H9 (cell line): ENCODE results near the gene CD7. TPM values are rescaled to one million over a fixed set of nuclear protein-coding genes. Genes with fewer than 3 reads are reported as not detected.

ENCODE experiments used
- DNase-seq: peaks from one replicate; pipeline ENCODE4 v3.0.0-alpha.2; 2017
- H2AFZ ChIP-seq: one replicate; pipeline ENCODE4 v1.6.1; 2013; ENCODE audit warnings: mild to moderate bottlenecking, low read length, control low read depth, moderate library complexity
- H2AK5ac ChIP-seq: 2 replicates; pipeline ENCODE4 v1.6.1; 2013; ENCODE audit warnings: low read length, control low read depth, mixed read lengths; ENCODE audit not compliant: insufficient read length
- H2BK120ac ChIP-seq: one replicate; pipeline ENCODE4 v1.6.1; 2013; ENCODE audit warnings: low read depth, mild to moderate bottlenecking, low read length, control low read depth, inconsistent platforms; ENCODE audit not compliant: poor library complexity, severe bottlenecking
- H2BK12ac ChIP-seq: 2 replicates; pipeline ENCODE4 v1.6.1; 2013; ENCODE audit warnings: low read length, control low read depth, mixed read lengths, low read depth; ENCODE audit not compliant: insufficient read length
- H2BK15ac ChIP-seq: 2 replicates; pipeline ENCODE4 v1.6.1; 2013; ENCODE audit warnings: low read depth, low read length, control low read depth
- H2BK20ac ChIP-seq: one replicate; pipeline ENCODE4 v1.6.1; 2013; ENCODE audit warnings: low read depth, mild to moderate bottlenecking, low read length, control low read depth, inconsistent platforms; ENCODE audit not compliant: poor library complexity, severe bottlenecking
- H2BK5ac ChIP-seq: 2 replicates; pipeline ENCODE4 v1.6.1; 2013; ENCODE audit warnings: low read length, control low read depth, mixed read lengths; ENCODE audit not compliant: insufficient read length
- H3K14ac ChIP-seq: 2 replicates; pipeline ENCODE4 v1.6.1; 2013; ENCODE audit warnings: low read length, control low read depth; ENCODE audit not compliant: insufficient read depth
- H3K18ac ChIP-seq: 2 replicates; pipeline ENCODE4 v1.6.1; 2013; ENCODE audit warnings: low read depth, mild to moderate bottlenecking, mixed read lengths, low read length, control low read depth; ENCODE audit not compliant: insufficient read length
- H3K23ac ChIP-seq: 2 replicates; pipeline ENCODE4 v1.6.1; 2013; ENCODE audit warnings: low read length, control low read depth, mixed read lengths, low read depth; ENCODE audit not compliant: insufficient read length
- H3K23me2 ChIP-seq: 2 replicates; pipeline ENCODE4 v1.6.1; 2013; ENCODE audit warnings: low read depth, mild to moderate bottlenecking, mixed read lengths, low read length, control low read depth; ENCODE audit not compliant: insufficient read length, poor library complexity, severe bottlenecking
- H3K27ac ChIP-seq: 2 replicates; pipeline ENCODE4 v1.5.1; 2013; ENCODE audit warnings: low read length, control low read depth, mixed read lengths, low read depth; ENCODE audit not compliant: insufficient read length
- H3K27me3 ChIP-seq: 2 replicates; pipeline ENCODE4 v1.6.1; 2013; ENCODE audit warnings: low read length, control low read depth, inconsistent platforms; ENCODE audit not compliant: insufficient read depth
- H3K4ac ChIP-seq: 2 replicates; pipeline ENCODE4 v1.6.1; 2013; ENCODE audit warnings: low read depth, mild to moderate bottlenecking, control low read depth, inconsistent platforms, low read length, moderate library complexity
- H3K4me1 ChIP-seq: 2 replicates; pipeline ENCODE4 v1.6.1; 2013; ENCODE audit warnings: low read length, control low read depth, inconsistent platforms; ENCODE audit not compliant: insufficient read depth
- H3K4me2 ChIP-seq: 2 replicates; pipeline ENCODE4 v1.6.1; 2013; ENCODE audit warnings: low read length, control low read depth, mixed read lengths; ENCODE audit not compliant: insufficient read length, insufficient read depth
- H3K56ac ChIP-seq: 2 replicates; pipeline ENCODE4 v1.6.1; 2013; ENCODE audit warnings: low read depth, mild to moderate bottlenecking, mixed read lengths, low read length, control low read depth; ENCODE audit not compliant: insufficient read length
- H3K79me1 ChIP-seq: 2 replicates; pipeline ENCODE4 v1.6.1; 2013; ENCODE audit warnings: low read depth, mild to moderate bottlenecking, moderate library complexity, low read length, control low read depth, inconsistent platforms; ENCODE audit not compliant: insufficient read depth, poor library complexity, severe bottlenecking
- H3K79me2 ChIP-seq: 2 replicates; pipeline ENCODE4 v1.6.1; 2013; ENCODE audit warnings: low read length, control low read depth, inconsistent platforms; ENCODE audit not compliant: insufficient read depth
- H3K9ac ChIP-seq: 2 replicates; pipeline ENCODE4 v1.6.1; 2013; ENCODE audit warnings: low read length, control low read depth, mixed read lengths; ENCODE audit not compliant: insufficient read length; ENCODE audit errors: extremely low read depth
- H3K9me3 ChIP-seq: one replicate; pipeline ENCODE4 v1.6.1; 2013; ENCODE audit warnings: low read depth, low read length, inconsistent platforms; ENCODE audit not compliant: control insufficient read depth
- H3T11ph ChIP-seq: one replicate; pipeline ENCODE4 v1.6.1; 2013; ENCODE audit warnings: mild to moderate bottlenecking, low read length, control low read depth, inconsistent platforms
- H4K20me1 ChIP-seq: one replicate; pipeline ENCODE4 v1.6.1; 2013; ENCODE audit not compliant: control insufficient read depth, insufficient read length, insufficient read depth
- H4K5ac ChIP-seq: 2 replicates; pipeline ENCODE4 v1.6.1; 2013; ENCODE audit warnings: low read depth, mild to moderate bottlenecking, mixed read lengths, low read length, control low read depth; ENCODE audit not compliant: insufficient read length
- H4K8ac ChIP-seq: replicated peaks from 2 replicates; pipeline ENCODE4 v1.6.1; 2013; ENCODE audit warnings: low read length, control low read depth, mixed read lengths, low read depth; ENCODE audit not compliant: insufficient read length
- H4K91ac ChIP-seq: 2 replicates; pipeline ENCODE4 v1.6.1; 2013; ENCODE audit warnings: low read depth, mild to moderate bottlenecking, moderate library complexity, mixed read lengths, low read length, control low read depth; ENCODE audit not compliant: insufficient read length
- H3K27ac Mint-ChIP-seq, 3 experiments: 2 replicates in 2 of 3; 3 replicates in 1 of 3; pipeline ENCODE4 v1.8.0; 2020 to 2021; ENCODE audit warnings: mixed read lengths in 3 of 3, mild to moderate bottlenecking in 1 of 3, moderate library complexity in 1 of 3
- H3K27me3 Mint-ChIP-seq: 2 replicates; pipeline ENCODE4 v1.8.0; 2021; ENCODE audit warnings: low read depth, mild to moderate bottlenecking, moderate library complexity, mixed read lengths
- H3K36me3 Mint-ChIP-seq, 3 experiments: 2 replicates in 2 of 3; 3 replicates in 1 of 3; pipeline ENCODE4 v1.8.0; 2020 to 2021; ENCODE audit warnings: low read depth in 3 of 3, mixed read lengths in 3 of 3; ENCODE audit not compliant: insufficient read depth in 1 of 3
- H3K4me1 Mint-ChIP-seq, 2 experiments: 2 replicates each; pipeline ENCODE4 v1.8.0; 2020; ENCODE audit warnings: mixed read lengths in 2 of 2
- H3K4me3 Mint-ChIP-seq, 2 experiments: 2 replicates in 1 of 2; 3 replicates in 1 of 2; pipeline ENCODE4 v1.8.0; 2020 to 2021; ENCODE audit warnings: mild to moderate bottlenecking in 2 of 2, mixed read lengths in 2 of 2, moderate library complexity in 1 of 2
- H3K9me3 Mint-ChIP-seq, 2 experiments: 2 replicates in 1 of 2; 3 replicates in 1 of 2; pipeline ENCODE4 v1.8.0; 2020; ENCODE audit warnings: mild to moderate bottlenecking in 2 of 2, mixed read lengths in 2 of 2, moderate library complexity in 1 of 2
- WGBS: extraction: QIAGEN DNeasy Blood & Tissue Kit; methylation state at CpG from one replicate; pipeline ENCODE4 v1.1.7; 2013; ENCODE audit warnings: missing lambda C conversion rate, low lambda C conversion rate, mixed read lengths; ENCODE audit not compliant: insufficient read length; ENCODE audit errors: extremely low coverage; 5-methylcytosine and 5-hydroxymethylcytosine counted together
- total RNA-seq: library from RNA; stranded (reverse); gene quantifications from 2 replicates; pipeline ENCODE4 v1.2.1, GENCODE V29; 2021
- TF ChIP-seq, protein P1 (sequence below): fragments of 200-600 bp; sonication (generic); conservative IDR thresholded peaks from 3 replicates; pipeline ENCODE4 v1.8.0; 2021; ENCODE audit warnings: antibody characterized with exemption, mild to moderate bottlenecking

Gene CD7
- total RNA-seq, 1 experiment from 2014 or later: 0.35 TPM

DNA sequence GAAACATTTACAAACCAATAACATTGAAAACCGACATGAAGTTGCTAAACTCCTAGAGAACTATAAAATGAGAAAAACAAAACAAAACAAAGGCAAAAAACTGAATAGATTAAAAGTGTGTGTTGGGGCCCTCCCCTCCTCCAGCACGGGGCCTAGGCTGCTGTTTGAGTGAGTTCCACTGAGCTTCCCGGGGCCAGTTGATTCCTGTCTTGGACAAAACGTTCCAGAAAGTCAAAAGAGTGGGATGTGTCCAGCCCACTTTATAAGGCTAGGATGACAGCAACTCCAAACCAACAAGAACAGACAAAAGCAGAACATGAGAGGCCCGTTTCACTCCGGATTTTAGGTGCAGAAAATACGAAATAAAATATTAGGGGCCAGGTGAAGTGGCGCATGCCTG lies 32.3 kb downstream of the CD7 start:
- no peak overlapping the region for H3K9ac ChIP-seq
- H2BK20ac ChIP-seq: no peak overlapping the region
- H3K4me2 ChIP-seq: no peak overlapping the region
- H3K36me3 Mint-ChIP-seq: no peaks in the 10 kb centered on the region
- H4K91ac ChIP-seq: no peak overlapping the region
- no peak overlapping the region for H3K18ac ChIP-seq
- H3K4me1 Mint-ChIP-seq: peaks cover 5 to 19% of the 10 kb centered on the region in 2 experiments
- peaks cover 16% of the 10 kb centered on the region for H3K27me3 Mint-ChIP-seq
- H3T11ph ChIP-seq: no peak overlapping the region
- H3K4me3 Mint-ChIP-seq: no peak overlapping the region
- H4K8ac ChIP-seq: no peak overlapping the region
- no CpG with 5 or more reads among the region's 8 CpGs for WGBS
- TF ChIP-seq, protein P1, sequence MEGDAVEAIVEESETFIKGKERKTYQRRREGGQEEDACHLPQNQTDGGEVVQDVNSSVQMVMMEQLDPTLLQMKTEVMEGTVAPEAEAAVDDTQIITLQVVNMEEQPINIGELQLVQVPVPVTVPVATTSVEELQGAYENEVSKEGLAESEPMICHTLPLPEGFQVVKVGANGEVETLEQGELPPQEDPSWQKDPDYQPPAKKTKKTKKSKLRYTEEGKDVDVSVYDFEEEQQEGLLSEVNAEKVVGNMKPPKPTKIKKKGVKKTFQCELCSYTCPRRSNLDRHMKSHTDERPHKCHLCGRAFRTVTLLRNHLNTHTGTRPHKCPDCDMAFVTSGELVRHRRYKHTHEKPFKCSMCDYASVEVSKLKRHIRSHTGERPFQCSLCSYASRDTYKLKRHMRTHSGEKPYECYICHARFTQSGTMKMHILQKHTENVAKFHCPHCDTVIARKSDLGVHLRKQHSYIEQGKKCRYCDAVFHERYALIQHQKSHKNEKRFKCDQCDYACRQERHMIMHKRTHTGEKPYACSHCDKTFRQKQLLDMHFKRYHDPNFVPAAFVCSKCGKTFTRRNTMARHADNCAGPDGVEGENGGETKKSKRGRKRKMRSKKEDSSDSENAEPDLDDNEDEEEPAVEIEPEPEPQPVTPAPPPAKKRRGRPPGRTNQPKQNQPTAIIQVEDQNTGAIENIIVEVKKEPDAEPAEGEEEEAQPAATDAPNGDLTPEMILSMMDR: no peak
- H4K20me1 ChIP-seq: peaks cover 4% of the 10 kb centered on the region
- H3K9me3 ChIP-seq: no peaks in the 10 kb centered on the region
- no peak overlapping the region for H3K56ac ChIP-seq
- H3K14ac ChIP-seq: no peak overlapping the region
- DNase-seq: no peak
- H3K4ac ChIP-seq: no peak overlapping the region
- no peak overlapping the region for H3K27ac ChIP-seq
- H3K27me3 ChIP-seq: no peaks in the 10 kb centered on the region
- H2BK120ac ChIP-seq: no peak overlapping the region
- no peak overlapping the region for H2AFZ ChIP-seq
- no peak overlapping the region for H2BK5ac ChIP-seq
- no peak overlapping the region for H2BK12ac ChIP-seq
- H3K79me2 ChIP-seq: no peaks in the 10 kb centered on the region
- no peak overlapping the region for H3K23ac ChIP-seq
- no peak overlapping the region for H2AK5ac ChIP-seq
- no peaks in the 10 kb centered on the region for H3K23me2 ChIP-seq
- H2BK15ac ChIP-seq: no peak overlapping the region
- H3K9me3 Mint-ChIP-seq: peaks cover 0 to 10% of the 10 kb centered on the region in 2 experiments; a peak in 3 of 5 replicates
- no peaks in the 10 kb centered on the region for H3K79me1 ChIP-seq
- no peak overlapping the region for H3K27ac Mint-ChIP-seq
- H4K5ac ChIP-seq: no peak overlapping the region
- H3K4me1 ChIP-seq: no peaks in the 10 kb centered on the region
